C4-2B (cell line): ENCODE results near the gene PTPRQ.

Experiments used
- H3K27ac ChIP-seq: fragments of 450-650 bp; 2 replicates; pipeline ENCODE4 v1.5.1; 2017
- ZFX ChIP-seq: fragments of 450-650 bp; IDR thresholded peaks from 2 replicates; pipeline ENCODE4 v1.6.1; 2017
- TF ChIP-seq, protein P1 (sequence below): fragments of 450-650 bp; conservative IDR thresholded peaks from 2 replicates; pipeline ENCODE4 v1.5.1; 2017; ENCODE audit warnings: mild to moderate bottlenecking

PTPRQ gene

DNA sequence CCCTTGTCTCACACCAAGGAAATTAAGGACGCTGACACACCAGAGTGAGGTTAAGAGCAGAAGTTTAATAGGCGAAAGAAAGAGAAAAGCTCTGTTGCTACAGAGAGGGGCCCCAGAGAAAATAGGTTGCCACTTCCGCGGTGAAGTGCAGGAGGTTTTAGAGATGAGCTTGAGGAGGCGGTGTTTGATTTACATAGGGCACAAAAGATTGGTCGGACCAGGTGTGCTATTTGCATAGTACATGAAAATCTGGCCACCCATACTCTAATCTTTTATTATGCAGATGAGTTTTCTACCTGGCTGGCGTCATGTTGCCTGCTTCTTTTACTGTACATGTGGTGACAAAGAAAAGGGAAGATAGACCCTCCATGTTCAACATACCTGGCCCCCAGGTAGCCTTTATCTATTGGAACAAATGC is 240.1 kb downstream of the PTPRQ start:
- no peak overlapping the region for H3K27ac ChIP-seq
- no peak for TF ChIP-seq ZFX
- TF ChIP-seq, protein P1, sequence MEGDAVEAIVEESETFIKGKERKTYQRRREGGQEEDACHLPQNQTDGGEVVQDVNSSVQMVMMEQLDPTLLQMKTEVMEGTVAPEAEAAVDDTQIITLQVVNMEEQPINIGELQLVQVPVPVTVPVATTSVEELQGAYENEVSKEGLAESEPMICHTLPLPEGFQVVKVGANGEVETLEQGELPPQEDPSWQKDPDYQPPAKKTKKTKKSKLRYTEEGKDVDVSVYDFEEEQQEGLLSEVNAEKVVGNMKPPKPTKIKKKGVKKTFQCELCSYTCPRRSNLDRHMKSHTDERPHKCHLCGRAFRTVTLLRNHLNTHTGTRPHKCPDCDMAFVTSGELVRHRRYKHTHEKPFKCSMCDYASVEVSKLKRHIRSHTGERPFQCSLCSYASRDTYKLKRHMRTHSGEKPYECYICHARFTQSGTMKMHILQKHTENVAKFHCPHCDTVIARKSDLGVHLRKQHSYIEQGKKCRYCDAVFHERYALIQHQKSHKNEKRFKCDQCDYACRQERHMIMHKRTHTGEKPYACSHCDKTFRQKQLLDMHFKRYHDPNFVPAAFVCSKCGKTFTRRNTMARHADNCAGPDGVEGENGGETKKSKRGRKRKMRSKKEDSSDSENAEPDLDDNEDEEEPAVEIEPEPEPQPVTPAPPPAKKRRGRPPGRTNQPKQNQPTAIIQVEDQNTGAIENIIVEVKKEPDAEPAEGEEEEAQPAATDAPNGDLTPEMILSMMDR: no peak

DNA sequence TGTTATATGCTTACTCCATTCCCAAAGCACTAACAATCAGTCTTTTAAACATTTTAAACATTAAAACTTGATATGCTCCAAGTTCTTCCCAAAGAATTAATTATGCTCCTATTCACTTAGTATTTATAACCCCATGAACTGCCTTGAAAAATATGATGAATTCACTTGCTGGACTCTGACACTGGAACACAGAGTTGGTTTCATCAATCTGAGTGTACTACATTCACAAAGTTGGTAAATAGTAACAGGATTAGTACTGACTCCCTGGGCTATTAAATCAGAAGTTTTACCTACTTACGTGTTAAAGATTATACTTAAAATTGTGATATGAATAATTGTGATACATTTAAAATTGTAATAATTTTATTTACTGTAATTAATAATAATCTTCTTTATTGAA is 246.1 kb downstream of the PTPRQ start:
- no peak overlapping the region for H3K27ac ChIP-seq
- no peak for TF ChIP-seq ZFX
- TF ChIP-seq, protein P1: no peak

DNA sequence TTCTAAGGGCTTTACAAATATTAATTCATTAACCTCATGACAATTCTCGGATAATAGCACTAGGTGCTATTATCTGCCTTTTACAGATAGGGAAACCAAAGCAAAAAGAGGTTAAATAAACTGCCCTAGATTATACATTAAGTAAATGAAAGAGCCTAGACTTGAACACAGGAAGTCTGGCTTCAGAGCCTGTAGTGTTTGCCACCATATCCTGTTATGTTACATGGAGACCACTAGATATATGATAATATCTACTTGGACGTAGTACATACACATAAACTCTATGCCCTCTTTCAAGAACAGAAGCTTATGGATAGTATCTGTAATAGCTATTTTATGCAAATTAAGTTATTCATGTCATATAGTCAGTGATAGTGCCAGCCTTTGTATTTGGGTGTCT is 246.5 kb downstream of the PTPRQ start:
- H3K27ac ChIP-seq: no peak overlapping the region
- no peak for TF ChIP-seq ZFX
- TF ChIP-seq, protein P1: no peak

DNA sequence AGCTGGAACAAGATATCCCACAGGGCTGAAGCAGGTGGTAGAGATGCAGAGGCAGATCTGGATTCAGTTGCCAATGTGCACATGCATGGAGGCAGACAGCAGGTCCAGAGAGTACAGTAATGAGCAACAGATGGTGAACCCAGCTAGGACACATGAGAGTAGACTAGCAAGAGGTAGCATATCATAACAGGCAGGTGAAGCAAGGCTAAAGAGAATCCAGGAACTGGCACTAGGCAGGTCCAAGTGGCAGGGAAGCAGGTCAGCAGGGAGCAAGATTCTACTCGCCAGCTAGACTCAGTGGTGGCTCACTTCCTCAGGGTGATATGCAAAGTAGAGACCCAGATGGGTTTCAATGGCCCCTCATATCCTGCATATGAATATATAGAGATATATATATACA is 248.1 kb downstream of the PTPRQ start:
- TF ChIP-seq ZFX: no peak
- TF ChIP-seq, protein P1: no peak
- H3K27ac ChIP-seq: peak overlapping the region; percentile 73

DNA sequence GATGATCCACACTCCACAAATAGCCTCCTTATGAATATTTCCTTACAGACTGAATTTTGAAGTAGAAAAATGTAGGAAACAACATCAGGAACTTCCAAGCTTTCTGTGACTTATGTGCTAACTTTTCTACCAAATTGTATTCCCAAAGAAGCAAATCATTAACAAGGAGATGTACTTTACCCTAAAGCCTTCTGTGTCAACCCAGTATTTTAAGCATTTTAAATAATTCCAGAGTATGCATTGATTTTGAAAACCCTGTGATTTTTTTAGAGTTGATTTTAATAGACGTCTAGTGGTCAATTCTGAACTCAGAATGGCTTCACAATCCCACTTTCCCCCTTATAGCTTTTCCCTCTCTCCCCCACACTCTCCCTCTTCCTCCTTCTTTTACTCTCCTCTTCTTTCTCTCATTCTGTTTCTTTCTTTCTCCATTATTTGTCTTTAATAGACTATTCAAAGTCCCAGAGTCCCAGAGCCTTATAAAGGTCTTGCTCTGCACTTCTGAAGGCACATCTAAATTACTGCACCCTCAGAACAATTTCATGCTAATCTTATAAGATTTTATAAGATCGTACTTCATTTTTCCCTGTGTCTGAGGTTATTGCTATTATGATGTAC is 253.3 kb downstream of the PTPRQ start:
- TF ChIP-seq, protein P1: no peak
- no peak for TF ChIP-seq ZFX
- no peak overlapping the region for H3K27ac ChIP-seq

DNA sequence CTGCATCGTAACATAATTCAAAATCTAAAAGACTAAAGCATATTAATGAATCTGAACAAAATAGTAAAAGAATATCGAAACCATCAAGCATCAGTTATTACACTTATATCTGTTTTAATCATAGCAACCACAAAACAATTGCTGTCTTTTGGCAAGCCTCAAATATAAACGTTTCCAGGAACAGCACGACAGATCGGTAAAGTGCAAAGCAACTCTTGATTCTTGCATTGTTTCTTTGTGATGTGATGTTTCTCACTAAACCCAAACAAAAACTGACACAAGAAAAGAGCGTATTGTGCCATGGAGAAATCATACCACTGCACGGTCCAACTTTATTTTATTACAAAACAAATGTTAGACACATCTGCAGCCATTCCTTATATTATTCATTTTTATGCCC is 254.2 kb downstream of the PTPRQ start:
- no peak overlapping the region for H3K27ac ChIP-seq
- TF ChIP-seq ZFX: no peak
- TF ChIP-seq, protein P1: no peak

DNA sequence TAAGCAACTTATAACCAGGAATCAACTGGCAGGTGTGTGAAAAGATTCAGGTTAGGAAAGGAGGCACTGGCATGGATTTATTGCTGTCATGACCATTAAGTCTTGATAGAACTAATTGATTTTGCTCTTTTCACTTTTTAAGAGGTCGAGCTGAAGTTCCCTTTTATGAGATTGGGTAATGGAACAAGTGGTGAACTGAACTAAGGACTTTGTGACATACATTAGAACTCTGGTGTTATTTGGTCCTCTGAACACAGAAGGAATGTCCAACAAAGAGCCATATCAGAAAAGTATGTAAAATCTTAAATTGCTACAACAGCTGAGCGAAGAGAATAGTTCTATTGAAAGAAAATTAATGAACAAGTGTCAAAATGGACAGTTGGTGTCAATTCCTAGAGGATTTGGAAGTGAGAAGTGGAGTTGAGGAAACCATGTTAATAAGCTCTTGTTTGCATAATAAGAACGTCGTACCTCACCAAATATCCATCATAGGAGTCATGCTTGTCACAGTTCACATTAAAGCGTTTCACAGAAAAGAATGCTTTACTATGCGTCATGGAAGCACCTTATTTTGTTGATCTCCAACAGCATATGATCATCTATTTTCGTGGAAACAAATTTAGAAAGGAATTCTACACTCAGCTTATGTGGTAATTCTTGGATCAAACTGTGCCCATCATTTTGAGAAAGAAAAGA is 255.0 kb downstream of the PTPRQ start:
- no peak overlapping the region for H3K27ac ChIP-seq
- TF ChIP-seq, protein P1: no peak
- TF ChIP-seq ZFX: no peak
